SK-N-SH (cell line): ENCODE measurements around the gene CCNC.

Experiments used
- CTCF ChIP-seq: fragments of 200-600 bp; sonication (generic); IDR thresholded peaks from 2 replicates; pipeline ENCODE4 v1.6.1; 2017; ENCODE audit warnings: antibody characterized with exemption, mild to moderate bottlenecking, moderate library complexity
- EP300 ChIP-seq, 2 experiments: IDR thresholded peaks; 2 replicates each; pipeline versions ENCODE4 v1.4.0 to v1.6.1; 2012; ENCODE audit warnings: borderline replicate concordance in 1 of 2, low read depth in 1 of 2, low read length in 1 of 2
- POLR2AphosphoS5 ChIP-seq: IDR thresholded peaks from 2 replicates; pipeline ENCODE4 v1.6.1; 2012; ENCODE audit warnings: low read depth, low read length
- SMC3 ChIP-seq: IDR thresholded peaks from 2 replicates; pipeline ENCODE4 v1.6.1; 2012; ENCODE audit warnings: low read depth, low read length, improper control_type of control experiment
- YY1 ChIP-seq: IDR thresholded peaks from 2 replicates; pipeline ENCODE4 v1.4.0; 2012; ENCODE audit warnings: low read depth, mild to moderate bottlenecking

GRCh38 chr6:99608059-99608885, 39.8 kb upstream of the CCNC start:
- TF ChIP-seq EP300 (IDR thresholded peaks at IDR 0.05; ENCODE audit: borderline replicate concordance in 1 of 2, low read depth in 1 of 2, low read length in 1 of 2) (no peak), CTCF (no peak), SMC3 (no peak), POLR2AphosphoS5 (no peak), YY1 (no peak)
